ENCODE measurements around the gene C6orf132. TPM values are rescaled to one million over a fixed set of nuclear protein-coding genes. Genes with fewer than 3 reads are reported as not detected.

C6orf132 gene
- total RNA-seq, 2 donors from 2014 or later, result 0.54 to 2.4 TPM

- ATAC-seq (ENCODE audit: insufficient number of reproducible peaks, low FRiP score, low read depth), result no peak
- no peaks in the 10 kb centered on the region for H3K36me3 ChIP-seq
Observed at GRCh38 chr6:42148058-42148457, 5.6 kb upstream of the C6orf132 start.

DNA sequence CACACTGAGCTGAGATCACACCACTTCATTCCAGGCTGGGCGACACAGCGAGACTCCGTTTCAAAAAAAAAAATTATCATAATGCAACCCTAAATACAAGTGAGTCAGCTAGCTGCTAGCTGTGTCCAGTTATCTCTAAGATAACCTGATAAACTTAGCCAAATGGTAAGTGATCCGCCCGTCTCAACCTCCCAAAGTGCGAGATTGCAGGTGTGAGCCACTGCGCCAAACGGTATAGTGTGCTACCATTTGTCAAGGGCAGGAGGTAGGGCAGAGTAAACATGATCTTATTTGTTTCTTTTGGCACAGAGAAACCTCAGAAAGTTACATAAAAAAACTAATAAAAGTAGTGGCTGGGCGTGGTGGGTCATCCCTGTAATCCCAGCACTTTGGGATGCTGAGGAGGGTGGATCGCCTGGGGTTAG, 4.7 kb upstream of the C6orf132 start:
- Histone ChIP-seq H3K9me3 (no peaks in the 10 kb centered on the region), H3K4me3 (no peak overlapping the region), H3K27ac (no peak overlapping the region), H3K4me1 (ENCODE audit: control insufficient read depth in 1 of 2, low read depth in 2 of 2) (peaks cover 0 to 7% of the 10 kb centered on the region in 2 donors), H3K36me3 (no peaks in the 10 kb centered on the region), H3K27me3 (replicated peaks; ENCODE audit: insufficient read depth) (no peaks in the 10 kb centered on the region)
- TF ChIP-seq, protein P1, sequence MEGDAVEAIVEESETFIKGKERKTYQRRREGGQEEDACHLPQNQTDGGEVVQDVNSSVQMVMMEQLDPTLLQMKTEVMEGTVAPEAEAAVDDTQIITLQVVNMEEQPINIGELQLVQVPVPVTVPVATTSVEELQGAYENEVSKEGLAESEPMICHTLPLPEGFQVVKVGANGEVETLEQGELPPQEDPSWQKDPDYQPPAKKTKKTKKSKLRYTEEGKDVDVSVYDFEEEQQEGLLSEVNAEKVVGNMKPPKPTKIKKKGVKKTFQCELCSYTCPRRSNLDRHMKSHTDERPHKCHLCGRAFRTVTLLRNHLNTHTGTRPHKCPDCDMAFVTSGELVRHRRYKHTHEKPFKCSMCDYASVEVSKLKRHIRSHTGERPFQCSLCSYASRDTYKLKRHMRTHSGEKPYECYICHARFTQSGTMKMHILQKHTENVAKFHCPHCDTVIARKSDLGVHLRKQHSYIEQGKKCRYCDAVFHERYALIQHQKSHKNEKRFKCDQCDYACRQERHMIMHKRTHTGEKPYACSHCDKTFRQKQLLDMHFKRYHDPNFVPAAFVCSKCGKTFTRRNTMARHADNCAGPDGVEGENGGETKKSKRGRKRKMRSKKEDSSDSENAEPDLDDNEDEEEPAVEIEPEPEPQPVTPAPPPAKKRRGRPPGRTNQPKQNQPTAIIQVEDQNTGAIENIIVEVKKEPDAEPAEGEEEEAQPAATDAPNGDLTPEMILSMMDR (IDR thresholded peaks at IDR 0.05), result no peak
- DNase-seq (ENCODE audit: low spot score) (no peak), ATAC-seq (ENCODE audit: insufficient number of reproducible peaks, low FRiP score, low read depth) (no peak)

More at GRCh38 chr6:42148058-42148457, 5.6 kb upstream of the C6orf132 start:
- no peak for DNase-seq (ENCODE audit: low spot score)
- Histone ChIP-seq H3K4me1 (ENCODE audit: control insufficient read depth in 1 of 2, low read depth in 2 of 2) (no peaks in the 10 kb centered on the region), H3K27me3 (replicated peaks; ENCODE audit: insufficient read depth) (no peaks in the 10 kb centered on the region), H3K9me3 (no peaks in the 10 kb centered on the region), H3K27ac (no peak overlapping the region), H3K4me3 (no peak overlapping the region)
- TF ChIP-seq, protein P1 (IDR thresholded peaks at IDR 0.05), result no peak

DNA sequence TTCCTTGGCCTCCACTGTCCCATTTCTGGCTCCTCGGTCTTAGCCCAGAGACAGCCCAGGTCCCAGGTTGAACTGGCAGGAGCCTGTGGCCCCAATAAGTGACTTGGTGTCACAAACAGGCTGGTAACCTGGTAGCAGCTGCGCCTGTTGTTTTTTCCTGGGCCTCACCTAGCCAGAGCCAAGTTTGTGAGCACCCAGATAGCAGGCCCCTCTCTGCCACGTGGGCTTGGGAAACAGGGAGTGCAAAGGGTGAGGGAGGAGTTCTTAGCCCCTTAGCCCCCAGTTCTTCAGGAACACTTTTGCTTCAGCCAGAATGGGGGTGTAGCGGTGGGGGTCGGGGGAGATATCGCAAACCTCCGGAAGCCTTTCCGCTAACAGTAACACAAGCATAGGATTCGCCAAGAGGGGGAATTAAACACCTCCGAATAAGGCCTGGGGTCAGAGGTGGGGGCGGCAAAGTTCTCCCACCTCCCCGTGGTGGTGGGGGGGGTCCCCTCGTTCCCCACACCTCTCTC, 760 bp downstream of the C6orf132 start:
- TF ChIP-seq, protein P1 (IDR thresholded peaks at IDR 0.05), result no peak
- ATAC-seq (ENCODE audit: insufficient number of reproducible peaks, low FRiP score, low read depth) (no peak), DNase-seq (ENCODE audit: low spot score) (no peak)
- Histone ChIP-seq H3K4me1 (ENCODE audit: control insufficient read depth in 1 of 2, low read depth in 2 of 2) (peaks cover 0 to 10% of the 10 kb centered on the region in 2 donors), H3K27ac (no peak overlapping the region), H3K4me3 (peak overlapping the region; percentile 70), H3K9me3 (no peaks in the 10 kb centered on the region), H3K36me3 (no peaks in the 10 kb centered on the region), H3K27me3 (replicated peaks; ENCODE audit: insufficient read depth) (peaks cover 5% of the 10 kb centered on the region)

DNA sequence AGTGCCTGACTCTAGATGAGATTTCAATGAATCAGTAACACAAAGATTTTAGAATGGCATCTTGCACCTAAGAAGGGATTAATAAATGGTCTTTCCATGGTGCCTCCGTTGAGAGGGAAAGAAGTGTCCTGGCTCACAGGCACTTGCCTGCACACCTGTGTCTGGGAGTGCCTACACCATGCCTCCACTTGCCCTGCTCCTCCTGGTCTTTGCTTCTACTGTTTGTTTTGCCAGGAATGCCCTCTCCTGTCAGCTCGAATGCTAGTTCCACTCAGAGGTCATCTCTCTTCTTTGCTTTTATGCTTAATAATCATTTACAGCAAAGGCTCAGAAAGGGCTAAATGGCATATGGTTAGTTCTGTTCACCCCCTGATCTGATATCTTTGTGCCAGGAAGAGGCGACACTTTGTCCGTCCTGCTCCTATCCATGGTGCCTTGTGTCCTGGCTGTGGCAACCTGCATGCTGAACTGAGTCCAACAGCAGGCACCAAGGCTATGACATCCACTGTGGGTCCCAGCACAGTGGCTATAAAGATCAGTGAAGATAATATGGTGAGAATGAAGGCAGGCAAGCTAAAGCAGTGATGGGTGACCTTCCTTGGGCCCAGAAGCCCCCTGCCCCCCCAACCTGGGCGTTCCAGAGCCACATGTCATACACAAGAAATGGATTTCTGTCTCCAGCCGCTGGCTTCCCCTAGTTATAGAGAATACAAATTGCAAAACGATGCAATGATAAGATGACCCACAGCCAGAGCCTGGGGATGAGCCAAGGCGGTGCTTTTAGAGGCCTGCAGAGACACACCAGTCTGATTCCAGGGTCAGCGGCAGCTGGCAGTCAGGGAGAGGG, 1.4 kb downstream of the C6orf132 start:
- H3K4me3 ChIP-seq, result no peak overlapping the region
- no peak overlapping the region for H3K27ac ChIP-seq
- peaks cover 0 to 10% of the 10 kb centered on the region in 2 donors for H3K4me1 ChIP-seq (ENCODE audit: control insufficient read depth in 1 of 2, low read depth in 2 of 2)
- H3K27me3 ChIP-seq (replicated peaks; ENCODE audit: insufficient read depth), result peaks cover 5% of the 10 kb centered on the region
- TF ChIP-seq, protein P1 (IDR thresholded peaks at IDR 0.05), result no peak
- no peak for DNase-seq (ENCODE audit: low spot score)
- H3K36me3 ChIP-seq, result no peaks in the 10 kb centered on the region
- H3K9me3 ChIP-seq, result no peaks in the 10 kb centered on the region
- ATAC-seq (ENCODE audit: insufficient number of reproducible peaks, low FRiP score, low read depth), result no peak

DNA sequence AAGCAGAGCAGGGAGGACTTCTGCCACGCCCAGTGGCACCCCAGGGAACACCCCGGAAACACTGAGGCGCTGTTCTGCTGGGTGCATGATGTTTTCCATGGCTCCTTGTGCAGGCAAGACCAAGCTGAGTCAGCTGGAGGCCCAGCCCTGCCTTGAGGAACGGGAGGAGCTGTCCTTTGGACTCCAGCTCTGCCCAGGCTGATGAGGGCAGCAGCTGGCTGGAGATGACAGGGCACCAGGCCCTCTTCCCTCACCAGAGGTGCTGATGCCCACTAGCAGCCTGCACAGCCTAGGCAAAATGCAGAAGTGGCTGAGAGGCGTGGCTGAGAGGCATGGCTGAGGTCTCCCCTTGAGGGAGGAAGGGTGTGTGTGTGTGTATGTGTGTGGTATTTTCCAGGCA, 2.4 kb downstream of the C6orf132 start:
- H3K36me3 ChIP-seq, result no peaks in the 10 kb centered on the region
- H3K4me1 ChIP-seq (ENCODE audit: control insufficient read depth in 1 of 2, low read depth in 2 of 2), result peaks cover 0 to 10% of the 10 kb centered on the region in 2 donors
- no peak overlapping the region for H3K4me3 ChIP-seq
- no peaks in the 10 kb centered on the region for H3K9me3 ChIP-seq
- ATAC-seq (ENCODE audit: insufficient number of reproducible peaks, low FRiP score, low read depth) (no peak), DNase-seq (ENCODE audit: low spot score) (no peak)
- H3K27ac ChIP-seq, result no peak overlapping the region
- peaks cover 5% of the 10 kb centered on the region for H3K27me3 ChIP-seq (replicated peaks; ENCODE audit: insufficient read depth)
- TF ChIP-seq, protein P1 (IDR thresholded peaks at IDR 0.05), result no peak
